NCI-H82 treated with DMSO at 0.1 percent for 48 hours (cell line): Measurements from ENCODE around the gene WDR43.
A peak's percentile ranks its signal among the peaks of the same experiment; 100 is the strongest.

Experiments
- DNase-seq: peaks from one replicate; lab custom pipeline; 2025; ENCODE audit not compliant: unreplicated experiment; lab: John Stamatoyannopoulos, UW

Gene WDR43

GRCh38 chr2:28909655-28910353 lies 15.3 kb downstream of the WDR43 start:
- DNase-seq = peak; percentile 61

- no peak for DNase-seq
Observed at GRCh38 chr2:28915939-28916338, 21.5 kb downstream of the WDR43 start.

GRCh38 chr2:28926847-28927246 lies 32.4 kb downstream of the WDR43 start:
- DNase-seq = no peak

GRCh38 chr2:28927469-28927868 lies 33.0 kb downstream of the WDR43 start:
- no peak for DNase-seq

- no peak for DNase-seq
Observed at GRCh38 chr2:28927878-28928277, 33.4 kb downstream of the WDR43 start.

- no peak for DNase-seq
Observed at GRCh38 chr2:28929581-28929980, 35.1 kb downstream of the WDR43 start.

- no peak for DNase-seq
Observed at GRCh38 chr2:28930205-28930604, 35.7 kb downstream of the WDR43 start.

GRCh38 chr2:28934769-28935168 lies 40.3 kb downstream of the WDR43 start:
- no peak for DNase-seq

- DNase-seq = no peak
Observed at GRCh38 chr2:28941008-28941407, 46.5 kb downstream of the WDR43 start.

- DNase-seq = no peak
Observed at GRCh38 chr2:28944535-28945248, 50.2 kb downstream of the WDR43 start.

GRCh38 chr2:28948160-28948559 lies 53.7 kb downstream of the WDR43 start:
- no peak for DNase-seq

- no peak for DNase-seq
Observed at GRCh38 chr2:28949190-28949589, 54.7 kb downstream of the WDR43 start.

- DNase-seq = no peak
Observed at GRCh38 chr2:28949617-28950305, 55.3 kb downstream of the WDR43 start.

GRCh38 chr2:28950941-28951630 lies 56.6 kb downstream of the WDR43 start:
- peak; percentile 69 for DNase-seq

- DNase-seq = no peak
Observed at GRCh38 chr2:28951910-28952835, 57.7 kb downstream of the WDR43 start.

GRCh38 chr2:28952836-28953211 lies 58.4 kb downstream of the WDR43 start:
- peak; percentile 69 for DNase-seq

GRCh38 chr2:28955467-28955866 lies 61.0 kb downstream of the WDR43 start:
- no peak for DNase-seq

GRCh38 chr2:28956415-28956826 lies 62.0 kb downstream of the WDR43 start:
- DNase-seq = no peak

GRCh38 chr2:28956890-28957289 lies 62.4 kb downstream of the WDR43 start:
- no peak for DNase-seq

GRCh38 chr2:28958689-28959088 lies 64.2 kb downstream of the WDR43 start:
- DNase-seq = peak; percentile 79
